GM13977 (cell line): ENCODE measurements around the gene CAMK2G.

Experiments used
- DNase-seq: peaks from one replicate; pipeline ENCODE4 v3.0.0; 2012; ENCODE audit warnings: low spot score
- in situ Hi-C: fragments of 300-500 bp; cut with MboI; formaldehyde crosslinking; loops from one replicate; pipeline ENCODE4 v1.12.0; 2022; ENCODE audit warnings: low sequenced_read_pairs, low pct_unique_long_range_greater_than_20kb, mixed read lengths, inconsistent platforms; ENCODE audit not compliant: unreplicated experiment
- TF ChIP-seq, protein P1 (sequence below): IDR thresholded peaks from 2 replicates; pipeline ENCODE4 v1.5.1; 2012; ENCODE audit warnings: mild to moderate bottlenecking, control low read depth; ENCODE audit not compliant: insufficient read depth; ENCODE audit errors: extremely low read depth, missing control alignments

CAMK2G gene

DNA sequence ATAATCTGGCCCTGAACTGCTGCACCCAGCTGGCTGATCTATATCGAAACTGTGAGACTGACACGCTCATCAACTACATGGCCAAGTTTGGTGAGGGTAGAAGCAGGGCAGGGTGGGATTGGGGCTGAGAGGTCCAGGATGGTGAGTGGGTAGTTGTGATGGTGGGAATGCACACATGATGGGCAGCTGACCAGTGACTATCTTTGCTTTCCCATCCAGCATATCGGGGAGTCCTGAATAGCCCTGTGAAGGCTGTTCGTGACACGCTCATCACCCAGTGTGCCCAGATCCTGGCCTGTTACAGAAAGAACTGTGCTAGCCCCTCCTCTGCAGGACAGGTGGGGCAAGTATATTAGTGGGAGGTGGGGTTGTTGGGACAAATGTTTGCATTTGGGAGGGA, 105.0 kb downstream of the CAMK2G start:
- TF ChIP-seq, protein P1, sequence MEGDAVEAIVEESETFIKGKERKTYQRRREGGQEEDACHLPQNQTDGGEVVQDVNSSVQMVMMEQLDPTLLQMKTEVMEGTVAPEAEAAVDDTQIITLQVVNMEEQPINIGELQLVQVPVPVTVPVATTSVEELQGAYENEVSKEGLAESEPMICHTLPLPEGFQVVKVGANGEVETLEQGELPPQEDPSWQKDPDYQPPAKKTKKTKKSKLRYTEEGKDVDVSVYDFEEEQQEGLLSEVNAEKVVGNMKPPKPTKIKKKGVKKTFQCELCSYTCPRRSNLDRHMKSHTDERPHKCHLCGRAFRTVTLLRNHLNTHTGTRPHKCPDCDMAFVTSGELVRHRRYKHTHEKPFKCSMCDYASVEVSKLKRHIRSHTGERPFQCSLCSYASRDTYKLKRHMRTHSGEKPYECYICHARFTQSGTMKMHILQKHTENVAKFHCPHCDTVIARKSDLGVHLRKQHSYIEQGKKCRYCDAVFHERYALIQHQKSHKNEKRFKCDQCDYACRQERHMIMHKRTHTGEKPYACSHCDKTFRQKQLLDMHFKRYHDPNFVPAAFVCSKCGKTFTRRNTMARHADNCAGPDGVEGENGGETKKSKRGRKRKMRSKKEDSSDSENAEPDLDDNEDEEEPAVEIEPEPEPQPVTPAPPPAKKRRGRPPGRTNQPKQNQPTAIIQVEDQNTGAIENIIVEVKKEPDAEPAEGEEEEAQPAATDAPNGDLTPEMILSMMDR = no peak
- DNase-seq = no peak
- in situ Hi-C loops = no loop called here

DNA sequence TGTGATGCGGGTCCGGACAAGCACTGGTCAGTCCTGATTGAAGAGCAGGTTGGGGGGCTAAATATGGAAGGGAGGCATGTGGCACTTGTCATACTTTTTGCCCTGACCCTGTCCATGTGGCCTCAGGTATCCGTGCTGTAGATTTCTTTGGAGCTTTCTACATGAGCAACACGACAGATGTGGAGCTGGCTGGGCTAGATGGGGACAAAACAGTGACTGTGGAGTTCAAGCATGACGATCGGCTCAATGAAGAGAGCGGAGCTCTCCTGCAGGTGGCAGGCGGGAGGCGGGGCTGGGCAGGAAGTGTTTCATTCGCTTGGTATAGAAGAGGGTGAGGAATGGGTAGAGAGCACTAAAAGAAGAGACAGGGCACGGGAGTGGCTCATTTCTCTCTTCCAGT, 105.5 kb downstream of the CAMK2G start:
- in situ Hi-C loops = no loop called here
- DNase-seq = no peak
- TF ChIP-seq, protein P1 = peak; percentile 25

DNA sequence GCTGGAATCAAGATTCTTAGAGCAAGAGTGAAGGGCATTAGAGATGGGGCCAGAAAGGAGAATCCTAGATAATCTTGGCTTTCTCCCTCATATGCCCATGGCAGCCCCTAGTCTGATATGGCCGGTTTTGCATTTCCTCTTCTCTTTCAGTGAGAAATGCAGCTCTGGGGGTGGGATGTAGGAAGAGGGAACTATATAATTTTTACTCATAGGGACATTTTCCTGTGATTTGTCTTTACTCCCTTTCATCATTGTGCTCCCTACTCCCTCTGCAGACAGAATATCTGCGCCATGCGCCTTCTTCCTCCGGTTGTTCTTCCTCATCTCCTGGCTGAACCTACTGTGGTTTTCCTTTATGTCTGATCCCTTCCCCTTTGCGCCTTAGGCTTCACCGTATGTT, 109.3 kb downstream of the CAMK2G start:
- DNase-seq = no peak
- TF ChIP-seq, protein P1 = no peak
- in situ Hi-C loops = no loop called here

DNA sequence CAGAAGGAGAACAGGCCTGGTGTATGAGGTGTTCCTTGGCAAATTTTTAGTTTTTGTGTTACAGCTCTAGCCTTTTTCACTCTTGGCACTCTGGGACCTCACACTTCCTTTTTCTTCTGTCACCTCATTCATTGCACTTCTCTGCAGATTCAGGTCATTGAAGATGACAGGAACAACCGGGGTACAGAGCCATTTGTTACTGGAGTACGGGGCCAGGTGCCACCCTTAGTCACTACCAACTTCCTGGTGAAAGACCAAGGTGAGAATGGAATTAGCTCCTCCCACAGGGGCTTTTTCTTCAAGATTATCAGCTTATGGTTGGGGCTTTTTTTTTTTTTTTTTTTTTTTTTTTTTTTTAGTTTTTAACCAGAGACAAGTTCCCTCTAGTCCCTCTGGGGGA, 111.0 kb downstream of the CAMK2G start:
- DNase-seq = no peak
- in situ Hi-C loops = no loop called here
- TF ChIP-seq, protein P1 = no peak

DNA sequence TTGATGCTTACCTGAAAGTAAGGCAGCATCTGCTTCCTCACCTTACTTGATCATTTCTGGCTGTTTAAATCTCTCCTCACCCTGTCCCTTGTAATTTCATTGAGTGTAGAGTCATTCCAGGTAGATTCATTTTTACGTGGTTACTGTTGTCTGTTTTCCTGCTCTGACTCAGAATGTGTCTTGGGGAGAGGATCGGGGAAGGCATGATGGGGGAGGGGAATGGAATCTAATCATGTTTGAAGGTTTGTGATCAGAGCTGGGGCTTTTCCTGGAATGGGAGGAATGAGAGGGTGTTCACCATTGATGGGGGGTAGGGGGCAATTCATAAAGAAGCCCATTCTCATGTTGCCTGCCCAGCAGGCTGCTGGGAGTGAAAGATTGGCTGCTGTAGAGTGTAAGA, 111.4 kb downstream of the CAMK2G start:
- in situ Hi-C loops = no loop called here
- TF ChIP-seq, protein P1 = no peak
- no peak for DNase-seq
